Stimulated activated naive CD4-positive, alpha-beta T cell treated with Interleukin-2 at 50 U/mL for 16 hours (primary cell): ENCODE data around the gene WAPL.

Source experiments
- DNase-seq: peaks from one replicate; lab custom pipeline; 2025; lab: John Stamatoyannopoulos, UW

The WAPL gene

DNA sequence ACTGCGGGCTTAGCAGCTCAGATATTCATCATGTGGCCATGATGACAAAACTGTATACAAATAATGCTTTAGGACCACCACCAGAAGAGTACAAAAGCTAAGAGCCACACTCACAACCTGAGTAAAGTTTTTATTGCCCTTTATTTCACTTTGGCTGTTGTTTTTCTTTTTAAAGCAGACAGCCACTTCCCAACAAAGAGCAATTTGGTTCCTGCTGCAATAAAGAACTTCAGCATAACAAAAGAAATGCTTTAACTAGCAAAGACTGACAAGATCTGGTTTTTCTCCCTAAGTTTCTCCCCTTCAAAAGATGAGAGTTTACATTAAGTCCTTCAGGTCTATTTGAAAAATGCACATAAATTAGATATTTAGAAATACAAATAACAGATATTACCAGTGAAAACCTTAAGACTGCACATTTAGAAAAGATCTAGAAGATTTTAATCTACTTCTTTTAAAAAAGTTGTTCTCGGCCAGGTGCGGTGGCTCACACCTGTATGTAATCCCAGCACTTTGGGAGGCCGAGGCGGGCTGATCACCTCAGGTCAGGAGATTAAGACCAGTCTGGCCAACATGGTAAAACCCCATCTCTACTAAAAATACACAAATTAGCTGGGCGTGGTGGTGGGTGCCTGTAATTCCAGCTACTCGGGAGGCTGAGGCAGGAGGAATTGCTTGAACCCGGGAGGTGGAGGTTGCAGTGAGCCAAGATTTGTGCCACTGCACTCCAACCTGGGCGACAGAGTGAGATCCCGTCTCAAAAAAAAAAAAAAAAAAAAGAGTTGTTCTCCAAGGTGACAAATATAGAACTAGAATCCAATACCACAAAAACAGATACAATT lies 59.4 kb downstream of the WAPL start:
- no peak for DNase-seq

- DNase-seq = no peak
Observed at GRCh38 chr10:86451604-86451960, 70.0 kb downstream of the WAPL start.

DNA sequence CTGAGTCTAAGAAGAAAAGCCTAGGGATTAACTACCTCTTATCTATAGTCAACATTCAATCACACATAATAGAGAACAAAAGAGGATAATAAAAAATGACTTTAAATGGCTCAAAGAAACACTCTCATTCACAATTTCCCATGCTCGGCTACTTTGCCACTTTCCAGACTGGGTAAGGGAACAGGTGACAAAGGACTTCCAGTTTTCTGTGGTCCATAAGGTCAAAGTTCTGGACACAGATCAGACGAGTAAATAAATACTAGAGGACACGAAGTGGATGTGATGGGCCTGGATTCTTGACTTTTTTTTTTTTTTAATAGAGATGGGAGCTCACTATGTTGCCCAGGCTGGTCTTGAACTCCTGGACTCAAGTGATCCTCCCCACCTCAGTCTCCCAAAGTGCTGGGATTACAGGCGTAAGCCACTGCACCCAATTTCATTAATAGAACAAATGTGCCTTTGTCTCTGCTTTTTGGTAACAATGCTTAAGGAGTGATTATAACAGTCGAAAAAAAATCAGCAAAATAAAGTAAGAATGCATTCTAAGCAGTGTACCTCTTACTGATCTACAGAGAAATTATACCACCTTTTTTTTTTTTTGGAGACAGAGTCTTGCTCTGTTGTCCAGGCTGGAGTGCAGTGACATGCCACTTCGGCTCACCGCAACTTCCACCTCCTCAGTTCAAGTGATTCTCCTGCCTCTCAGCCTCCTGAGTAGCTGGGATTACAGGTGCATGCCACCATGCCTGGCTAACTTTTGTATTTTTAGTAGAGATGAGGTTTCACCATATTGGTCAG lies 70.6 kb downstream of the WAPL start:
- DNase-seq = no peak

DNA sequence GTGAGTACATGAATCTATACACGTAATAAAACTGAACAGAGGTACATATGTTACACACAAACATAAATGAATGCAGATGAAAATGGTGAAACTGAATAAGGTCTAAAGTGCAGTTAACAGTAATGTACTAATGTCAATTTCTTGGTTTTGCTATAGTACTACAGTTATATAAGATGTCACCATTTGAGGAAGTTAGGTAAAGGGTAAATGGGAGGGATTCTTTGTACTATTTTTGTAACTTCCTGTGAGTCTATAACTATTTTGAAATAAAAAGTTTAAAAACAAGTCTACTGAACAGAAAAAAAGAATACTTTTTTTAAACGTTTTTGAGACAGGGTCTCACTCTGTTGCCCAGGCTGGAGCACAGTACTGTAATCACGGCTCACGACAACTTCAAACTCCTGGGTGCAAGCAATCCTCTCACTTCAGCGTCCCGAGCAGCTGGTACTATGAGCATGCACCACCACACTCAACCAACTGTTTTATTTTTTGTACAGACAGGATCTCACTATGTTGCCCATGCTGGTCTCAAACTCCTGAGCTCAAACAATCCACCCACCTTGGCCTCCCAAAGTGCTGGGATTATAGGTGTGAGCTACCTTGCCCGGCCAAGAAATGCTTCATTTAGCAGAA lies 71.5 kb downstream of the WAPL start:
- no peak for DNase-seq

- no peak for DNase-seq
Observed at GRCh38 chr10:86447432-86447831, 74.2 kb downstream of the WAPL start.

DNA sequence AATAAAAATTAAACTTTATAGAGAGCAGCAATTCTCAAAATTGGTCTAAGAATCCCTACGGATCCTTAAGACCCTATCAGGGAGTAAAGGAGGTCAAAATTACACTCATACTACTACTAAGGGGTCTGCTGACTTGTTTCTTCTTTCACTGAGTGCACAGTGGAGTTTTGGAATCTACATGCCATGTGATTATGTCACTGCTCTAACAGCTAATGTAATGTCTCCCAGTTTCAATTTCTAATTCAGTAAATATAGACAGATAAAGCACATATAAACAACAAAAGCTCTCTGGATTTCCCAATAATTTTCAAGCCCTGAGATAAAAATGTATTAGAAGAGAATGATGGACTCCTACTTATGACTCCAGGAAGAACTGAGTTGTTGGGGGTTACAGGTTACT lies 74.6 kb downstream of the WAPL start:
- no peak for DNase-seq

DNA sequence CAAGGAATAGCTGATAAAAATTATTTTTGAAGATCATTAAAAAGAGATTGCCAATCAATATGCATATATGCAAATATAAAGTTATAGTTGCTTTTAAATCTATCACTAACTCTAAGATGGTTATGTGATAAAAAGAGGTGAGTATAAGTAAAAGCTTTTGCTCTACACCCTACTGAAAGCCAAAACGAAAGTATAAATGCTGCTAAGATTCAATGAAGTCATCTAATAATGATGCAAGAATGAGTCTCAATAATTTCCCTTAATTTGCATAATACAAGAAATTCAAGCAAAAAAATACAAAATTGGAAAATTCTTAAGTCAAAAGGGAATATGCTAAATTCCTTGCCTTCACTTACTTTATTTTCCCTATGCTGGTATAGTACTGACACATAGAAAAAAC lies 75.2 kb downstream of the WAPL start:
- DNase-seq = no peak

DNA sequence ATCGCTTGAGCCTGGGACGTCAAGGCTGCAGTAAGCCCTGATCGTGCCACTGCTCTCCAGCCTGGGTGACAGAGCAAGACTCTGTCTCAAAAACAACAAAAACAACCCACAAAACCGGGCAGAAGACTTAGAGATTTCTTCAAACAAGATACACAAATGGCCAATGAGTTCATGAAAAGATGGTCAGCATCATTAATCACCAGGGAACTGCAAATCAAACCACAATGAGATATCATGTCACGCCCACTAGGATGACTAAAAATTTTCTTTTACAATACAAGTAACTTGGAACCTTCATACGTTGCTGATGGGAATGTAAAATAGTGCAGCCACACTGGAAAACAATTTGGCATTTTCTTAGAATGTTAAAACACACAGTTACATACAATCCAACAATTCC lies 77.7 kb downstream of the WAPL start:
- DNase-seq = no peak

DNA sequence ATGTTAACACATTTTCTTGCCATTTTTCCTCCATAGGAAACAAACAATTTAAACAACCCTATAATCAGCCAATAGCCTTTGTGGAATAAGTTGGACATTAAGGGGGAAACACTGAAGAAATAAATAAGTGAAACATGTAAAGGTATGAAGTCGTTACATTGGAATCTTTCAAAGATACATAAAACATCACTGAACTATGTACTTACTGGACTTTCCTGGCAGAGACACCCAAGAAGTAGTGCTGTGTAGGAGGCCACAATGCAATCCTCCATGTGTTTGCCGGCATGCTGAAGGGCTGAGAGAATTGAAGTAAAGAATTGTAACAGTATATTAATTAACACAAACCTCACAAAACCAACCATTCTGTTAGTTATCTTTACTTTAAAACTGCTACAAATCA lies 78.5 kb downstream of the WAPL start:
- no peak for DNase-seq

- no peak for DNase-seq
Observed at GRCh38 chr10:86440874-86441843, 80.4 kb downstream of the WAPL start.

- DNase-seq = no peak
Observed at GRCh38 chr10:86439544-86439943, 82.0 kb downstream of the WAPL start.

DNA sequence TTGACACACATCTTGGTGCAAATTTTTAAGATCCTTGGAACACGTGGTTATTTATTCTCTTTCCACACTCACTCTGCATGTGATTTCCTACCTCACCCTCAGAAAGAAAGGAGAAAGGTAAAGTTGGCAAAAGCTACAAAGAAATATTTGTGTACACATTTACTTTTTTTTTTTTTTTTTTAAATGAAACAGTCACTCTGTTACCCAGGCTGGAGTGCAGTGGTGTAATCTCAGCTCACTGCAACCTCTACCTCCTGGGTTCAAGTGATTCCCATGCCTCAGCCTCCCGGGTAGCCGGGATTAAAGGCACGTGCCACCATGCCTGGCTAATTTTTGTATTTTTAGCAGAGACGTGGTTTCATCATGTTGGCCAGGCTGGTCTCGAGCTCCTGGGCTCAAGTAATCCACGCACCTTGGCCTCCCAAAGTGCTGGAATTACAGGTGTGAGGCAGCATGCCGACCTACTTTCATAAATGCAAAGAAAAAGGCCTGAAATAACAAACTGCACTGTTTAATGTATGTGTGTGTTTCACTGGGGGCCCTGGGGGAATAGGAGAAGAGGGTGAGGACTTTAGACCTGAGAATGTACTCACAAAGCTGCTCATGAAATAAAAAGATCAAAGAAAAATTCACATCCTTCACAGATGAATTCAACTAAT lies 83.4 kb downstream of the WAPL start:
- no peak for DNase-seq

GRCh38 chr10:86437447-86437846 lies 84.1 kb downstream of the WAPL start:
- no peak for DNase-seq

- DNase-seq = no peak
Observed at GRCh38 chr10:86436963-86437362, 84.6 kb downstream of the WAPL start.

DNA sequence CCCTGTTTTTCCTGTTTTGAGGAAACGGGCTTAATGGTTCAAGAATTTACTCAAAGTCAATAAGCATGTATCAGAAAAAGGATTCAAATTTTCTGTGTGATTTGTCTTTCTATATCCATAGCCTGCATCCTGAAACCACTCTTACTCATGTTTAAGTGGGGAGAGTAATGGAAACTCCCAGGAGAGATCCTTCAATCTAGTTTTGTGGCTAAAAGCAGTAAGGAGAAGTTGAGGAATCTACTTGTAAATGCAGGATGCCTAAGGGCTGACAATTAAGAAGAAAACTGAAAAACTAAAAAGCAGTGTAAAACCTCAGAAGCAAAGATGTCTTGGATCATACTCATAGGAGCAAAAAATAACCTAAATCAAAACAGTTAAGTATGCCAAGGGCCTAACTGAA lies 86.9 kb downstream of the WAPL start:
- no peak for DNase-seq

GRCh38 chr10:86423739-86424138 lies 97.9 kb downstream of the WAPL start:
- DNase-seq = no peak

- no peak for DNase-seq
Observed at GRCh38 chr10:86419101-86419500, 102.5 kb downstream of the WAPL start.

DNA sequence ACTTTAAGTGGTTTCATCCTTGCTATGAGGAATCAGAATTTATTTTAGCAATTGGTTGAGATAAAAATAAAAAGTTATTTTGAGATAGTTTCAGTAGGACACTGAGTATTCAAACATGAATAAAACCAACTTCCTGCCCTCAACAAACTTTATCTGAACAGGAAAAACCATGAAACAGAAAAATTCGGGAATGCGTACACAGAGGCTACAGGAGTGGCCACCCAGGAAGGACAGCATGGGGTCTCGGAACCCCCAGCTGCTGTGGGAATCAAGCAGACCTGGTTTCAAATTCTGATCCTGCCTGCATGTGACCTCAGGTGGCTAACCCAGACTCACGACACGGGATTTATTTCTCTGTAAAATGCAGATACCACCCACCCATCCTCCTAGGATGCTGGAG lies 106.0 kb downstream of the WAPL start:
- DNase-seq = no peak

DNA sequence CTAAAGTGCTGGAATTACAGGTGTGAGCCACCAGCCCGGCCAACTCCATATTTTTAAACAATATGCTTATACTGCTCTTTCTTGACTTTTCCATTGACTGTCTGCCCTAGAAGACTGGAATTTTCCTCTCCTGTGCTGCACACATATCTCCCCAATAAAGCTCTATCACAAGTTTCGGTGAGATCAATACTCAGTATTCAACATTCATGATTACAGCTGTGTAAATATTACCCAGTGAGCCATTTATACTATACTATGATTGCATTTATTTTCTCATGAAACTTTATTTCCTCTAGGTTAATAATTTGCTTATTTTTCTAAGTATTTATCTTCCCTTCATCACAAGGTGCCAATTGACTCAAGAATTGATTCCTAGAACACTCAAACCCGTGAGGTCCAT lies 106.5 kb downstream of the WAPL start:
- no peak for DNase-seq

DNA sequence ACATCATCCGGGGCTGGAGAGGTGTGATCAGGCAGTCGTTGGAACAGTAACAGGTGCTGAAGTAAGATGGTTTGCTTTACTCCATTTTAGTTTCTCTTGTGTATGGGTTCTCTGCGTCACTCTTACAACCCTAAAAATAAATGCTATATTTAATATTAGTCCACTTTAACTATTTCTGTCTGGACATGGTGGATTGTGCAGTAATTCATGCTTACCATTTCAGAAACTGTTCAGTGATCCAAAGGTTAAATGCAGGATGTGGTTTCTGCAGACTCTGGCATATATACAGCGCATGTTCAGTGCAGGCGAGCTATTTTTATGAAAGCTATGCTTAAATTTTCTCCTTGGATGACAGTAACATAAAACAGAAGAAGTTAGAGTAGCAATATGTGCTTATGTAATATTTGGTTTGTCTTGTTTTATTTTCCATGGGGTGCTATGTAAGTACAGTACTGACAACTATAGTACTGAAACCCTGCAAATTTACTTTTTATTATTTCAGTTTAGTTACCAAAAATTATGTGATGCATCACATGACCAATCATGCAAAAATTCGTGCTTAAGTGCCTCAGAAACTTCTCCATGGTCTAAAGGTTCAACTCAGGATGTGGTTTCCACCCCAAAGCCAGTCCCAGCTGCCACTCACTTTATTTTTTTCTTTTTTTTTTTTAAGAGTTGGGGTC lies 108.4 kb downstream of the WAPL start:
- no peak for DNase-seq
